WTC11 (cell line): Measurements from ENCODE around the gene MAML3. TPM values are rescaled to one million over a fixed set of nuclear protein-coding genes. Genes with fewer than 3 reads are reported as not detected.

ENCODE experiments used
- ATAC-seq: fragments of 200-7000 bp; cut with Tn5 transposase; 2 replicates; pipeline ENCODE4 v1.10.0; 2021; ENCODE audit warnings: mild to moderate bottlenecking, moderate library complexity
- CTCF ChIA-PET: fragments of 300-600 bp; sonication (Branson Sonifier 250); formaldehyde crosslinking; loops from one replicate; lab custom pipeline; 2021; ENCODE audit warnings: antibody characterized with exemption; lab: Charles Lee
- POLR2A ChIA-PET: fragments of 350-600 bp; sonication (Branson Sonifier 250); formaldehyde crosslinking; loops from one replicate; lab custom pipeline; 2021; ENCODE audit warnings: antibody characterized with exemption; lab: Charles Lee
- DNase-seq: peaks from one replicate; pipeline ENCODE4 v3.0.0; 2021; ENCODE audit warnings: low spot score
- H3K27ac Mint-ChIP-seq: 2 replicates; pipeline ENCODE4 v1.8.0; 2021; ENCODE audit warnings: mixed read lengths
- H3K27me3 Mint-ChIP-seq: 2 replicates; pipeline ENCODE4 v1.8.0; 2021; ENCODE audit warnings: low read depth, mild to moderate bottlenecking, moderate library complexity, mixed read lengths
- H3K36me3 Mint-ChIP-seq: 2 replicates; pipeline ENCODE4 v1.8.0; 2021; ENCODE audit warnings: mixed read lengths
- H3K4me1 Mint-ChIP-seq: 2 replicates; pipeline ENCODE4 v1.8.0; 2022; ENCODE audit warnings: mixed read lengths
- H3K4me3 Mint-ChIP-seq: 2 replicates; pipeline ENCODE4 v1.8.0; 2021; ENCODE audit warnings: mild to moderate bottlenecking, moderate library complexity, mixed read lengths
- H3K9me3 Mint-ChIP-seq: 2 replicates; pipeline ENCODE4 v1.8.0; 2021; ENCODE audit warnings: mixed read lengths
- FOXP4 ChIP-seq: sonication (generic); formaldehyde crosslinking; IDR thresholded peaks from 2 replicates; pipeline ENCODE4 v1.8.0; 2022; ENCODE audit warnings: mild to moderate bottlenecking, missing genetic modification reagents
- JAZF1 ChIP-seq: fragments of 250-450 bp; sonication (Bioruptor Pico); IDR thresholded peaks from 2 replicates; pipeline ENCODE4 v1.9.0; 2021; ENCODE audit warnings: moderate library complexity, mild to moderate bottlenecking, inconsistent platforms
- JUN ChIP-seq: sonication (generic); formaldehyde crosslinking; IDR thresholded peaks from 2 replicates; pipeline ENCODE4 v1.8.0; 2023; ENCODE audit warnings: mild to moderate bottlenecking, missing genetic modification reagents
- MXD4 ChIP-seq: fragments of 250-450 bp; sonication (Bioruptor Pico); IDR thresholded peaks from 2 replicates; pipeline ENCODE4 v1.8.0; 2021; ENCODE audit warnings: mild to moderate bottlenecking, moderate library complexity, borderline replicate concordance
- NFE2L1 ChIP-seq: sonication (generic); formaldehyde crosslinking; IDR thresholded peaks from 2 replicates; pipeline ENCODE4 v1.8.1; 2023; ENCODE audit warnings: missing genetic modification reagents
- PRRX2 ChIP-seq: fragments of 250-450 bp; sonication (Bioruptor Pico); IDR thresholded peaks from 2 replicates; pipeline ENCODE4 v1.8.0; 2021; ENCODE audit warnings: mild to moderate bottlenecking
- SMAD3 ChIP-seq: sonication (generic); formaldehyde crosslinking; IDR thresholded peaks from 2 replicates; pipeline ENCODE4 v1.8.0; 2022; ENCODE audit warnings: missing genetic modification reagents, mild to moderate bottlenecking, borderline replicate concordance
- SMAD4 ChIP-seq: sonication (generic); formaldehyde crosslinking; IDR thresholded peaks from 2 replicates; pipeline ENCODE4 v1.8.0; 2022; ENCODE audit warnings: mild to moderate bottlenecking, missing genetic modification reagents
- ZBTB43 ChIP-seq: sonication (generic); formaldehyde crosslinking; IDR thresholded peaks from 2 replicates; pipeline ENCODE4 v1.8.1; 2023; ENCODE audit warnings: mild to moderate bottlenecking, missing genetic modification reagents
- ZNF232 ChIP-seq: sonication (generic); formaldehyde crosslinking; IDR thresholded peaks from 2 replicates; pipeline ENCODE4 v1.8.0; 2022; ENCODE audit warnings: mild to moderate bottlenecking, missing genetic modification reagents
- ZNF281 ChIP-seq: sonication (generic); formaldehyde crosslinking; IDR thresholded peaks from 2 replicates; pipeline ENCODE4 v1.8.0; 2023; ENCODE audit warnings: mild to moderate bottlenecking, missing genetic modification reagents
- ZNF317 ChIP-seq: sonication (generic); formaldehyde crosslinking; IDR thresholded peaks from 2 replicates; pipeline ENCODE4 v1.8.1; 2023; ENCODE audit warnings: low read depth, mild to moderate bottlenecking, moderate library complexity, missing genetic modification reagents, borderline replicate concordance
- ZNF396 ChIP-seq: fragments of 250-450 bp; sonication (Bioruptor Pico); IDR thresholded peaks from 2 replicates; pipeline ENCODE4 v1.8.0; 2021; ENCODE audit warnings: mild to moderate bottlenecking, moderate library complexity, borderline replicate concordance
- ZNF416 ChIP-seq: fragments of 250-450 bp; sonication (Bioruptor Pico); IDR thresholded peaks from 2 replicates; pipeline ENCODE4 v1.9.0; 2021; ENCODE audit warnings: mild to moderate bottlenecking, inconsistent platforms
- ZNF512 ChIP-seq: sonication (generic); formaldehyde crosslinking; IDR thresholded peaks from 2 replicates; pipeline ENCODE4 v1.8.1; 2022; ENCODE audit warnings: missing genetic modification reagents, borderline replicate concordance
- total RNA-seq: library from RNA; stranded (reverse); gene quantifications from 3 replicates; pipeline ENCODE4 v1.2.3, GENCODE V29; 2021
- TF ChIP-seq, protein P1 (sequence below): fragments of 250-450 bp; sonication (Bioruptor Pico); IDR thresholded peaks from 2 replicates; pipeline ENCODE4 v1.9.0; 2021; ENCODE audit warnings: moderate library complexity, mild to moderate bottlenecking, inconsistent platforms, borderline replicate concordance
- TF ChIP-seq, protein P2 (sequence below): sonication (generic); formaldehyde crosslinking; IDR thresholded peaks from 2 replicates; pipeline ENCODE4 v1.8.1; 2022; ENCODE audit warnings: mild to moderate bottlenecking, missing genetic modification reagents, moderate library complexity, borderline replicate concordance
- TF ChIP-seq, protein P3 (sequence below): sonication (generic); formaldehyde crosslinking; IDR thresholded peaks from 2 replicates; pipeline ENCODE4 v1.8.1; 2022; ENCODE audit warnings: low read depth, mild to moderate bottlenecking, moderate library complexity, missing genetic modification reagents, borderline replicate concordance
- TF ChIP-seq, protein P4 (sequence below): sonication (generic); formaldehyde crosslinking; IDR thresholded peaks from 2 replicates; pipeline ENCODE4 v1.8.0; 2022; ENCODE audit warnings: missing genetic modification reagents

MAML3 gene
- total RNA-seq, 1 experiment from 2014 or later: 7.4 TPM

DNA sequence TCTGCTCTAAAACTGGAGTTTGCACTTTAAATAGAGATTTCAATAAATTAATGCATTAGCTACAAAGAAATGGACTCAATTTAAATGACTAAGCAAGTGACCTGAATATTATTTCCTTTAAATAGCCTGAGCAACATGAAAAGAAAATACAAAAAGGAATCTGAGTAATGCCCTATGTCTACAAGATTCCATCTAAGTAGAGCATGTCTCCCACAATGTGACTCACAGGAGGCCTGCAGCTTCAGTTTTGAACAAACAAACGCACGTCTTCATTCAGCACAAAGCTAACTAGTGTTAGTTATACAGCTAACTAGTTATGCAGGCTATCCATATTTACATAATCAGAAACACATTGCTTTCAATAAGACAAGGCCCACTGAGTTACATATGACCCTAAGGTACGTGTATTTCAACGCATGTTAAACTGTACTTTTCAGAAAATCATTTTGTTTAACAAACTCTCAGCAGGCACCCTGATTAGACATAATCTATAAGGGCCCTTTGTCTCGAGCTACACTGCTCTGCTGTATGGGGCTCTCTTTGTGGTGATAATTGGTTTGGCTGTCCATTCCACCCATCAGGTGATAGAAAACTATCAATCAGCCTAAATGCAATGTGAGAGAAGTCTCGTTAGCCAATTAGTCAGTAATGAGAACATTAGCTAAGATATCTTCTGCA is 116.5 kb downstream of the MAML3 start:
- Mint-ChIP-seq H3K9me3 (no peaks in the 10 kb centered on the region), H3K27ac (no peak overlapping the region; the same call in 1 of the 2 replicates), H3K4me3 (no peak overlapping the region), H3K27me3 (no peaks in the 10 kb centered on the region)
- POLR2A ChIA-PET: no interaction called here
- TF ChIP-seq SMAD4 (CRISPR knock-in tag): no peak
- no peak for TF ChIP-seq ZNF512 (CRISPR knock-in tag)
- TF ChIP-seq SMAD3 (CRISPR knock-in tag): no peak
- no peak for TF ChIP-seq JAZF1 (CRISPR knock-in tag)
- TF ChIP-seq, protein P1, sequence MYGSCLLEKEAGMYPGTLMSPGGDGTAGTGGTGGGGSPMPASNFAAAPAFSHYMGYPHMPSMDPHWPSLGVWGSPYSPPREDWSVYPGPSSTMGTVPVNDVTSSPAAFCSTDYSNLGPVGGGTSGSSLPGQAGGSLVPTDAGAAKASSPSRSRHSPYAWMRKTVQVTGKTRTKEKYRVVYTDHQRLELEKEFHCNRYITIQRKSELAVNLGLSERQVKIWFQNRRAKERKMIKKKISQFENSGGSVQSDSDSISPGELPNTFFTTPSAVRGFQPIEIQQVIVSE (CRISPR knock-in tag): no peak
- no peak for TF ChIP-seq JUN (CRISPR knock-in tag)
- TF ChIP-seq, protein P2, sequence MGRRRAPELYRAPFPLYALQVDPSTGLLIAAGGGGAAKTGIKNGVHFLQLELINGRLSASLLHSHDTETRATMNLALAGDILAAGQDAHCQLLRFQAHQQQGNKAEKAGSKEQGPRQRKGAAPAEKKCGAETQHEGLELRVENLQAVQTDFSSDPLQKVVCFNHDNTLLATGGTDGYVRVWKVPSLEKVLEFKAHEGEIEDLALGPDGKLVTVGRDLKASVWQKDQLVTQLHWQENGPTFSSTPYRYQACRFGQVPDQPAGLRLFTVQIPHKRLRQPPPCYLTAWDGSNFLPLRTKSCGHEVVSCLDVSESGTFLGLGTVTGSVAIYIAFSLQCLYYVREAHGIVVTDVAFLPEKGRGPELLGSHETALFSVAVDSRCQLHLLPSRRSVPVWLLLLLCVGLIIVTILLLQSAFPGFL: no peak
- TF ChIP-seq, all 79 proteins: peak for 0
- CTCF ChIA-PET: interaction anchor here (0.6 to 1.8 kb wide), 3 partner anchors 12 to 216 kb away, joined by 3 to 4 read pairs (median 3); no protein-coding TSS in a partner anchor
- H3K4me1 Mint-ChIP-seq: peaks cover 27% of the 10 kb centered on the region
- DNase-seq: no peak
- no peak for ATAC-seq
- H3K36me3 Mint-ChIP-seq: no peaks in the 10 kb centered on the region

- CTCF ChIA-PET: no interaction called here
- no peak for DNase-seq
- H3K27me3 Mint-ChIP-seq: no peaks in the 10 kb centered on the region
- peaks cover 11% of the 10 kb centered on the region; the same call in 1 of the 2 replicates for H3K4me1 Mint-ChIP-seq
- H3K36me3 Mint-ChIP-seq: no peaks in the 10 kb centered on the region
- no peak for ATAC-seq
- H3K4me3 Mint-ChIP-seq: no peak overlapping the region
- H3K27ac Mint-ChIP-seq: no peak overlapping the region
- H3K9me3 Mint-ChIP-seq: no peaks in the 10 kb centered on the region
- POLR2A ChIA-PET: no interaction called here
- no peak for TF ChIP-seq ZNF317 (CRISPR knock-in tag)
- TF ChIP-seq ZNF416 (CRISPR knock-in tag): no peak
- no peak for TF ChIP-seq ZNF232
- no peak for TF ChIP-seq ZNF396 (CRISPR knock-in tag)
- no peak for TF ChIP-seq ZNF281
- TF ChIP-seq, protein P3, sequence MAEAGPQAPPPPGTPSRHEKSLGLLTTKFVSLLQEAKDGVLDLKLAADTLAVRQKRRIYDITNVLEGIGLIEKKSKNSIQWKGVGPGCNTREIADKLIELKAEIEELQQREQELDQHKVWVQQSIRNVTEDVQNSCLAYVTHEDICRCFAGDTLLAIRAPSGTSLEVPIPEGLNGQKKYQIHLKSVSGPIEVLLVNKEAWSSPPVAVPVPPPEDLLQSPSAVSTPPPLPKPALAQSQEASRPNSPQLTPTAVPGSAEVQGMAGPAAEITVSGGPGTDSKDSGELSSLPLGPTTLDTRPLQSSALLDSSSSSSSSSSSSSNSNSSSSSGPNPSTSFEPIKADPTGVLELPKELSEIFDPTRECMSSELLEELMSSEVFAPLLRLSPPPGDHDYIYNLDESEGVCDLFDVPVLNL (CRISPR knock-in tag): no peak
- no peak for TF ChIP-seq NFE2L1 (CRISPR knock-in tag)
- TF ChIP-seq PRRX2: no peak
- TF ChIP-seq FOXP4 (CRISPR knock-in tag): no peak
- TF ChIP-seq, protein P4, sequence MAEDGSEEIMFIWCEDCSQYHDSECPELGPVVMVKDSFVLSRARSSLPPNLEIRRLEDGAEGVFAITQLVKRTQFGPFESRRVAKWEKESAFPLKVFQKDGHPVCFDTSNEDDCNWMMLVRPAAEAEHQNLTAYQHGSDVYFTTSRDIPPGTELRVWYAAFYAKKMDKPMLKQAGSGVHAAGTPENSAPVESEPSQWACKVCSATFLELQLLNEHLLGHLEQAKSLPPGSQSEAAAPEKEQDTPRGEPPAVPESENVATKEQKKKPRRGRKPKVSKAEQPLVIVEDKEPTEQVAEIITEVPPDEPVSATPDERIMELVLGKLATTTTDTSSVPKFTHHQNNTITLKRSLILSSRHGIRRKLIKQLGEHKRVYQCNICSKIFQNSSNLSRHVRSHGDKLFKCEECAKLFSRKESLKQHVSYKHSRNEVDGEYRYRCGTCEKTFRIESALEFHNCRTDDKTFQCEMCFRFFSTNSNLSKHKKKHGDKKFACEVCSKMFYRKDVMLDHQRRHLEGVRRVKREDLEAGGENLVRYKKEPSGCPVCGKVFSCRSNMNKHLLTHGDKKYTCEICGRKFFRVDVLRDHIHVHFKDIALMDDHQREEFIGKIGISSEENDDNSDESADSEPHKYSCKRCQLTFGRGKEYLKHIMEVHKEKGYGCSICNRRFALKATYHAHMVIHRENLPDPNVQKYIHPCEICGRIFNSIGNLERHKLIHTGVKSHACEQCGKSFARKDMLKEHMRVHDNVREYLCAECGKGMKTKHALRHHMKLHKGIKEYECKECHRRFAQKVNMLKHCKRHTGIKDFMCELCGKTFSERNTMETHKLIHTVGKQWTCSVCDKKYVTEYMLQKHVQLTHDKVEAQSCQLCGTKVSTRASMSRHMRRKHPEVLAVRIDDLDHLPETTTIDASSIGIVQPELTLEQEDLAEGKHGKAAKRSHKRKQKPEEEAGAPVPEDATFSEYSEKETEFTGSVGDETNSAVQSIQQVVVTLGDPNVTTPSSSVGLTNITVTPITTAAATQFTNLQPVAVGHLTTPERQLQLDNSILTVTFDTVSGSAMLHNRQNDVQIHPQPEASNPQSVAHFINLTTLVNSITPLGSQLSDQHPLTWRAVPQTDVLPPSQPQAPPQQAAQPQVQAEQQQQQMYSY (CRISPR knock-in tag): no peak
- no peak for TF ChIP-seq ZBTB43 (CRISPR knock-in tag)
- TF ChIP-seq MXD4: no peak
Observed at GRCh38 chr4:140031706-140032105, 122.3 kb downstream of the MAML3 start.
